Measurements from ENCODE around the gene MAP7D1. TPM values are rescaled to one million over a fixed set of nuclear protein-coding genes. Genes with fewer than 3 reads are reported as not detected.
A peak's percentile ranks its signal among the peaks of the same experiment; 100 is the strongest.

MAP7D1 gene
- total RNA-seq, 1 experiment from 2014 or later: 49.9 TPM

GRCh38 chr1:36160949-36161485, 5.1 kb downstream of the MAP7D1 start:
- Histone ChIP-seq H3K23ac (ENCODE audit: insufficient read length, low read depth, low read length) (no peak overlapping the region), H3K4ac (ENCODE audit: low read depth, low read length) (no peak overlapping the region), H3T11ph (ENCODE audit: low read length) (no peak overlapping the region), H4K20me1 (ENCODE audit: control insufficient read depth, insufficient read depth, insufficient read length) (no peaks in the 10 kb centered on the region), H2BK15ac (ENCODE audit: low read depth, low read length) (no peak overlapping the region), H4K8ac (replicated peaks; ENCODE audit: insufficient read length, low read depth, low read length) (no peak overlapping the region), H2BK20ac (ENCODE audit: low read depth, low read length, poor library complexity, severe bottlenecking) (no peak overlapping the region), H3K9ac (ENCODE audit: extremely low read depth, insufficient read length, low read length) (peak overlapping the region; percentile 41), H4K91ac (ENCODE audit: insufficient read length, low read depth, low read length) (no peak overlapping the region), H3K27ac (ENCODE audit: insufficient read length, low read depth, low read length) (peak overlapping the region; percentile 40), H3K56ac (ENCODE audit: insufficient read length, low read depth, low read length) (no peak overlapping the region), H3K27me3 (ENCODE audit: insufficient read depth, low read length) (no peaks in the 10 kb centered on the region), H3K79me1 (ENCODE audit: insufficient read depth, low read depth, low read length, poor library complexity, severe bottlenecking) (peaks cover 4% of the 10 kb centered on the region), H3K79me2 (ENCODE audit: insufficient read depth, low read length) (peaks cover 10% of the 10 kb centered on the region; the same call in 1 of the 2 replicates), H2AFZ (ENCODE audit: low read length) (no peak overlapping the region), H2BK5ac (ENCODE audit: insufficient read length, low read length) (no peak overlapping the region), H3K4me2 (ENCODE audit: insufficient read depth, insufficient read length, low read length) (peak overlapping the region; percentile 58), H3K9me3 (ENCODE audit: control insufficient read depth, low read depth, low read length) (no peaks in the 10 kb centered on the region), H2BK12ac (ENCODE audit: insufficient read length, low read depth, low read length) (no peak overlapping the region), H4K5ac (ENCODE audit: insufficient read length, low read depth, low read length) (no peak overlapping the region), H3K23me2 (ENCODE audit: insufficient read length, low read depth, low read length, poor library complexity, severe bottlenecking) (peaks cover 12% of the 10 kb centered on the region), H3K18ac (ENCODE audit: insufficient read length, low read depth, low read length) (peak overlapping the region; percentile 75), H2AK5ac (ENCODE audit: insufficient read length, low read length) (no peak overlapping the region), H3K4me1 (ENCODE audit: insufficient read depth, low read length) (0 out of 2 replicates have a peak, but pooled peaks cover 3% of the 10 kb centered on the region), H3K14ac (ENCODE audit: insufficient read depth, low read length) (peak overlapping the region; percentile 55), H2BK120ac (ENCODE audit: low read depth, low read length, poor library complexity, severe bottlenecking) (no peak overlapping the region)
- peak overlapping the region; percentile 65 to 82 for H3K4me3 Mint-ChIP-seq
- peaks cover 29 to 36% of the 10 kb centered on the region in 2 experiments for H3K4me1 Mint-ChIP-seq
- peak overlapping the region; percentile 92 to 99 (median 98) for H3K27ac Mint-ChIP-seq
- no CpG with 5 or more reads among the region's 12 CpGs for WGBS (ENCODE audit: extremely low coverage, insufficient read length, low lambda C conversion rate)
- peaks cover 0 to 3% (median 0%) of the 10 kb centered on the region in 3 experiments; a peak in 1 of 7 replicates for H3K36me3 Mint-ChIP-seq (ENCODE audit: insufficient read depth in 1 of 3, low read depth in 3 of 3)
- peak; percentile 69; the same call in 2 of the 3 replicates for TF ChIP-seq CTCF (conservative IDR thresholded peaks at IDR 0.05)
- no peaks in the 10 kb centered on the region for H3K27me3 Mint-ChIP-seq (ENCODE audit: low read depth)
- H3K9me3 Mint-ChIP-seq: no peaks in the 10 kb centered on the region
- peak; percentile 84 for DNase-seq
